HFF-Myc (cell line): ENCODE data around the gene WBP2.

Experiments
- DNase-seq: peaks from one replicate; pipeline ENCODE4 v3.0.0-alpha.2; 2011; ENCODE audit warnings: low read depth; ENCODE audit errors: extremely low read depth
- H3K4me3 ChIP-seq: replicated peaks from 2 replicates; pipeline ENCODE4 v1.5.1; 2011; ENCODE audit warnings: low read depth, mild to moderate bottlenecking, control low read depth, low read length
- TF ChIP-seq, protein P1 (sequence below): IDR thresholded peaks from 2 replicates; pipeline ENCODE4 v1.5.1; 2012; ENCODE audit warnings: mild to moderate bottlenecking, low read depth, low read length, control low read depth; ENCODE audit errors: missing control alignments

Gene WBP2

DNA sequence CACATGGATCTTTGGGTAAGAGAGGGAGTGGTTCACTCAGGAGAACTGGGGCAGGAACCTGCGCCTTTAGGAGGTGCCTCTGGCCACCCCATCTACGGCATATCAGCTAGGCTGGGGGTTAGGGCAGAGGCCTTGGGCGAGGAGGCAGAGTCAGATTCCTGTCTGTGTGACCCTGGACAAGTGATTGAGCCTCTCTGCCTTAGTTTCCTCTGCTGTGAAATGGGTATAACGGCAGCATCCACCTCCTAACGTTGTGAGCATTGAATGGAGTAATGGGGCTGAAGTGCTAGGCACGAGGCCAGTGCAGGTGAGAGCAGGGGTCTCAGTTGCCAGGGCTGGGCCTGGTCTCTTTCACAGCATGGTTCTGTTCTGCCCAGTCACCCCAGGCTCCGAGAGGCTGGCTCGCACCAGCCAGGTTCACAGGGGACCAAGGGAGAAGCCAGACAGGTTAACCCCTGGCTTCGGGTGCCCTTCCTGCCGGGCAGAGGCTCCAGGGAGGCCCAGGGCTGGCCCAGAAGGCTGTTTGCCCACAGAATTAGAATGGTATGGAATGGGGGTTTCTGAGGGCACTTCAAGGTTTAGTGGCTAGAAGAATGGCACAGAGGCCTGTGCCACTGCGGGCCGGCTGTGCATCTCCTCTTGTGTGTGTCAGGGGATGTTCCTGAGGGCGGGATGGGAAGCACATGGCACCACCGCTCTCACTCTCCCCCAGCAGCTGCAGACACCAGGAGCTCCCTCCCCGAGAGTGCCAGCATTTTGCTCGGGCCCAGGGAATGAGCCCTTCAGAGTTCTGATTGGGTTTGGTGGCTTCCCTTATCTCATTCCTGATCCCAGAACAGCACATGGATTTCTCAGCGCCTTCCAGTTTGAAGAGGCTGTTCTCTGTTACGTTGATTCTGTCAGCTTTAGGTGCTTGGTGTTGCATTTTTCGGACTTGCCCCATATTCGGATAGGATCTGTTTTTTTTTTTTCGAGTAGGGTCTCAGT, 34.7 kb downstream of the WBP2 start:
- no peak for DNase-seq
- H3K4me3 ChIP-seq, result no peak overlapping the region
- TF ChIP-seq, protein P1, sequence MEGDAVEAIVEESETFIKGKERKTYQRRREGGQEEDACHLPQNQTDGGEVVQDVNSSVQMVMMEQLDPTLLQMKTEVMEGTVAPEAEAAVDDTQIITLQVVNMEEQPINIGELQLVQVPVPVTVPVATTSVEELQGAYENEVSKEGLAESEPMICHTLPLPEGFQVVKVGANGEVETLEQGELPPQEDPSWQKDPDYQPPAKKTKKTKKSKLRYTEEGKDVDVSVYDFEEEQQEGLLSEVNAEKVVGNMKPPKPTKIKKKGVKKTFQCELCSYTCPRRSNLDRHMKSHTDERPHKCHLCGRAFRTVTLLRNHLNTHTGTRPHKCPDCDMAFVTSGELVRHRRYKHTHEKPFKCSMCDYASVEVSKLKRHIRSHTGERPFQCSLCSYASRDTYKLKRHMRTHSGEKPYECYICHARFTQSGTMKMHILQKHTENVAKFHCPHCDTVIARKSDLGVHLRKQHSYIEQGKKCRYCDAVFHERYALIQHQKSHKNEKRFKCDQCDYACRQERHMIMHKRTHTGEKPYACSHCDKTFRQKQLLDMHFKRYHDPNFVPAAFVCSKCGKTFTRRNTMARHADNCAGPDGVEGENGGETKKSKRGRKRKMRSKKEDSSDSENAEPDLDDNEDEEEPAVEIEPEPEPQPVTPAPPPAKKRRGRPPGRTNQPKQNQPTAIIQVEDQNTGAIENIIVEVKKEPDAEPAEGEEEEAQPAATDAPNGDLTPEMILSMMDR, result no peak

DNA sequence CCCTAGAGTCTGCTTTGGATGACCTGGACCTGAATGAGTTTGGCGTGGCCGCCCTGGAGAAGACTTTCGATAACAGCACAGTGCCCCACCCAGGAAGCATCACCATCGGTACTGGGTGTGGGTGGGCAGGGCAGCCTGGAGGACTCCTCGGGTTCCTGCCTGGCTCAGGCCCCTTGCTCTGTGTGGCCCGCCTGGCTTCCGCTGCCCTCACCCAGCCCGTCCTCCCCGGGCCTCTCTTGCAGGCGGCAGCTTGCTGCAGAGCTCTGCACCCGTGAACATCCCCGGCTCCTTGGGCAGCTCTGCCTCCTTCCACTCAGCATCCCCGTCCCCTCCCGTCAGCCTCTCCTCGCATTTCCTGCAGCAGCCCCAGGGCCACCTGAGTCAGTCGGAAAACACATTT, 35.5 kb downstream of the WBP2 start:
- TF ChIP-seq, protein P1, result no peak
- no peak overlapping the region for H3K4me3 ChIP-seq
- no peak for DNase-seq

GRCh38 chr17:75819116-75819515, 36.0 kb downstream of the WBP2 start:
- TF ChIP-seq, protein P1, result no peak
- no peak overlapping the region for H3K4me3 ChIP-seq
- no peak for DNase-seq

DNA sequence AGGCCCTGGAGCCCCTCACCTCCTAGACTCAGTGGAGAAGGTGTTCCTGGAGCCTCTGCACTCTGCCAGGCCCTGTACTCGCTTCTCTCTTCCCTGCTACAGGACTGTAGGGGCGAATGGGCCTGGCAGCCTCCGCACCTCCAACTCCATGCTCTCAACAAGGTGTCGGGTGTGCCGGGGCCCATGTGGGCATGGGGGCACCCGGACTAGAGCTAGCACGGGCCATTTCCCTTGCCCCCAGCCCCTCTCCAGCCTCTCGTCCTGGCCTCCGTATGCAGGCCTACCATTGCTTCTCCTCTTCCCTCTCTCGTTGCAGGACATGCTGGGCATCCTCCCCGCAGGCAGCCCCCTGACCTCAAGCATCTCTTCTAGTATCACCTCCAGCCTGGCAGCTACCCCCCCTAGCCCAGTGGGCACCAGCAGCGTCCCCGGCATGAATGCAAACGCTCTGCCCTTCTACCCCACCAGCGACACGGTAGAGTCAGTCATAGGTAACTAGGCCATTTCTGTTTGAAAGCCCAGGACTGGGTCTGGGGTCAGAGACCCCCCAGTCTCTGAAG, 36.7 kb downstream of the WBP2 start:
- no peak overlapping the region for H3K4me3 ChIP-seq
- TF ChIP-seq, protein P1, result no peak
- DNase-seq, result no peak

- TF ChIP-seq, protein P1, result no peak
- DNase-seq, result no peak
- no peak overlapping the region for H3K4me3 ChIP-seq
Observed at GRCh38 chr17:75817571-75817970, 37.6 kb downstream of the WBP2 start.

DNA sequence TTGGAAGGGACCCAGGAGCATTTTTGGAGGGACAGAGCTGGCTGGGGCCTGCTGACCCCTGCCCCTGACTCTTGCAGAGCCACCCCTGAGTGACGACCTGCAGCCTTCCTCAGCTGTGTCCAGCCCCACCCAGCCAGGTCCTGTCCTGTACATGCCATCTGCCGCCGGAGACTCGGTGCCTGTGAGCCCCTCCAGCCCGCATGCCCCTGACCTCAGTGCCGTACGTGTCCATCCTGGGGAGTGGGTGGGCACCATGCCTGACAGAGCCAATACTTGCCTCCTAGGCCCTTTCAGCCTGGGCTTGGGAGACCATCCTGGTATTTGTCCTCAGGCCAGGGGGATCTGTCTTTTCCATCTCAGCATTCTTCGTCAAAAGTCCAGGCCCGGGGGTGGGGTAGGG, 38.4 kb downstream of the WBP2 start:
- TF ChIP-seq, protein P1, result no peak
- H3K4me3 ChIP-seq, result no peak overlapping the region
- no peak for DNase-seq
